ENCODE data around the gene MRPS18C. TPM values are rescaled to one million over a fixed set of nuclear protein-coding genes. Genes with fewer than 3 reads are reported as not detected.
A peak's percentile ranks its signal among the peaks of the same experiment; 100 is the strongest.

Gene MRPS18C
- total and polyA plus RNA-seq, 9 of the 15 experiments (the other 6 are each of a cell fraction or from before 2014, with no cell fraction given): 54.3 to 390 (median 138) TPM

- TF ChIP-seq ZHX1 (conservative IDR thresholded peaks at IDR 0.05; ENCODE audit: low read length) (peak; percentile 86; the same call in 1 of the 2 replicates), DACH1 (IDR thresholded peaks at IDR 0.05; ENCODE audit: partially characterized antibody) (no peak), ELF1 (tag; IDR thresholded peaks at IDR 0.05) (peak; percentile 87), ATF7 (IDR thresholded peaks at IDR 0.05) (peak; percentile 86), USF2 (CRISPR knock-in tag; IDR thresholded peaks at IDR 0.05) (peak; percentile 100), PHB2 (IDR thresholded peaks at IDR 0.05; ENCODE audit: low read depth) (no peak), NFXL1 (CRISPR knock-in tag; IDR thresholded peaks at IDR 0.05) (no peak), CREB5 (CRISPR knock-in tag; IDR thresholded peaks at IDR 0.05) (no peak), JUND (IDR thresholded peaks at IDR 0.05; ENCODE audit: borderline replicate concordance, low read depth, low read length) (peak; percentile 85), JUND (tag; IDR thresholded peaks at IDR 0.05; ENCODE audit: borderline replicate concordance, low read depth, low read length) (peak; percentile 18; the same call in 2 of the 3 replicates), THAP12 (CRISPR knock-in tag; IDR thresholded peaks at IDR 0.05) (no peak), NONO (IDR thresholded peaks at IDR 0.05; ENCODE audit: low read depth in 2 of 2, low read length in 1 of 2) (no peak), RNF219 (CRISPR knock-in tag; IDR thresholded peaks at IDR 0.05) (0 out of 2 replicates have a peak, but pooled peaks have one; percentile 35), ESRRA (IDR thresholded peaks at IDR 0.05; ENCODE audit: borderline replicate concordance, low read depth) (peak; percentile 80; the same call in 1 of the 2 replicates), POLR3A (IDR thresholded peaks at IDR 0.05; ENCODE audit: borderline replicate concordance, extremely low read depth, insufficient read depth, insufficient read length) (no peak), EHMT2 (IDR thresholded peaks at IDR 0.05) (no peak), PHTF2 (CRISPR knock-in tag; IDR thresholded peaks at IDR 0.05) (no peak)
Measured at GRCh38 chr4:83455281-83456183, at the start of gene MRPS18C, which contains the start of gene HELQ (continued).
